ENCODE measurements around the gene CCDC102A. TPM values are rescaled to one million over a fixed set of nuclear protein-coding genes. Genes with fewer than 3 reads are reported as not detected.

The CCDC102A gene
- total and polyA plus RNA-seq, 2 of the 13 experiments (the other 11 are each of a cell fraction or from before 2014, with no cell fraction given) = 2.1 to 2.8 TPM

GRCh38 chr16:57537581-57538234 is 1.3 kb upstream of the CCDC102A start:
- Histone ChIP-seq H3K27ac (ENCODE audit: extremely low read length, insufficient read depth, low read length) (no peak overlapping the region), H3K27me3 (ENCODE audit: control insufficient read depth in 1 of 2, insufficient read depth in 2 of 2, low read length in 2 of 2) (peaks cover 7 to 57% of the 10 kb centered on the region in 2 experiments), H3K36me3 (replicated peaks in 1 of 2; ENCODE audit: control insufficient read depth in 1 of 2, insufficient read depth in 2 of 2, low read length in 2 of 2) (no peaks in the 10 kb centered on the region), H3K4me2 (ENCODE audit: low read depth, low read length) (no peak overlapping the region; the same call in 1 of the 2 replicates), H3K4me3 (replicated peaks in 1 of 3; ENCODE audit: insufficient read depth in 1 of 3, low read depth in 2 of 3, low read length in 3 of 3) (no peak overlapping the region), H3K4me1 (ENCODE audit: insufficient read depth, low read length) (peaks cover 43% of the 10 kb centered on the region), H3K79me2 (ENCODE audit: insufficient read depth, low read length) (no peaks in the 10 kb centered on the region), H3K9ac (ENCODE audit: insufficient read depth, low read depth, low read length) (no peak overlapping the region), H2AFZ (ENCODE audit: low read length) (no peak overlapping the region), H3K9me3 (ENCODE audit: low read length) (no peaks in the 10 kb centered on the region), H4K20me1 (ENCODE audit: insufficient read depth, low read length) (no peaks in the 10 kb centered on the region)
- intact Hi-C loops (cut with micrococcal nuclease; ENCODE audit: unreplicated experiment) (no loop called here), in situ Hi-C loops (cut with HindIII; ENCODE audit: extremely low pct_ligation_motif_present, low pct_unique_long_range_greater_than_20kb) (no loop called here)
- DNase-seq (ENCODE audit: low spot score) = no peak
- no peak for FAIRE-seq
- ATAC-seq = no peak
- ChIA-PET CTCF (ENCODE audit: low intra/inter-chr PET ratio, low total read pairs) (no interaction called here), POLR2A (interaction anchor here (1.2 kb wide), 1 partner anchor 66 kb away, joined by 3 read pairs; no protein-coding TSS in a partner anchor)
- BruUV-seq (replicated peaks) = no TSS peak
- 38% methylated on average over 10 of the region's 10 CpGs for WGBS (ENCODE audit: low lambda C conversion rate)
- TF ChIP-seq MAFK (conservative IDR thresholded peaks at IDR 0.05 in 1 of 2, IDR thresholded peaks at IDR 0.05 in 1 of 2; ENCODE audit: low read length in 2 of 2) (0 out of 4 replicates have a peak, but pooled peaks of 1 of the 2 experiments have one; percentile 9), PHB2 (IDR thresholded peaks at IDR 0.05; ENCODE audit: partially characterized antibody) (no peak), SRSF1 (optimal IDR thresholded peaks at IDR 0.05; ENCODE audit: low read depth, low read length) (no peak), ZNF142 (CRISPR knock-in tag; IDR thresholded peaks at IDR 0.05) (no peak), CEBPZ (IDR thresholded peaks at IDR 0.05; ENCODE audit: low read length) (no peak), HNF1B (CRISPR knock-in tag; IDR thresholded peaks at IDR 0.05) (no peak), TARDBP (CRISPR knock-in tag; IDR thresholded peaks at IDR 0.05) (no peak), NR2C2 (CRISPR knock-in tag; IDR thresholded peaks at IDR 0.05; ENCODE audit: borderline replicate concordance) (no peak), PATZ1 (CRISPR knock-in tag; IDR thresholded peaks at IDR 0.05) (no peak), ZNF550 (CRISPR knock-in tag; IDR thresholded peaks at IDR 0.05; ENCODE audit: borderline replicate concordance) (no peak)

All from HepG2 (cell line).